Activated CD8-positive, alpha-beta T cell treated with anti-CD3 and anti-CD28 coated beads for 36 hours (primary cell): Measurements from ENCODE around the gene SUGT1. TPM values are rescaled to one million over a fixed set of nuclear protein-coding genes. Genes with fewer than 3 reads are reported as not detected.
"Not testable (repeated sequence)": the region's sequence is repeated elsewhere in the genome, so short reads cannot be mapped to it uniquely, and the experiment has no call there.

Experiments used
- ATAC-seq: fragments of 200-7000 bp; cut with Tn5 transposase; one replicate; pipeline ENCODE4 v1.10.0; 2021; ENCODE audit warnings: mild to moderate bottlenecking, moderate library complexity
- CTCF ChIA-PET: fragments of 350-600 bp; sonication (Branson Sonifier 250); formaldehyde crosslinking; loops from one replicate; lab custom pipeline; 2021; ENCODE audit warnings: antibody characterized with exemption; lab: Charles Lee
- POLR2A ChIA-PET: fragments of 350-600 bp; sonication (Branson Sonifier 250); formaldehyde crosslinking; loops from one replicate; lab custom pipeline; 2021; ENCODE audit warnings: antibody characterized with exemption; lab: Charles Lee
- DNase-seq: peaks from one replicate; pipeline ENCODE4 v3.0.0-alpha.2; 2020
- H3K27ac Mint-ChIP-seq: one replicate; pipeline ENCODE4 v1.8.0; 2021; ENCODE audit warnings: mild to moderate bottlenecking, mixed read lengths
- H3K27me3 Mint-ChIP-seq: one replicate; pipeline ENCODE4 v1.8.0; 2021; ENCODE audit warnings: mixed read lengths
- H3K36me3 Mint-ChIP-seq: one replicate; pipeline ENCODE4 v1.8.0; 2021; ENCODE audit warnings: low read depth, mixed read lengths
- H3K4me1 Mint-ChIP-seq: one replicate; pipeline ENCODE4 v1.8.0; 2021; ENCODE audit warnings: low read depth, mixed read lengths
- H3K4me3 Mint-ChIP-seq: one replicate; pipeline ENCODE4 v1.8.0; 2021; ENCODE audit warnings: mild to moderate bottlenecking, moderate library complexity, mixed read lengths
- H3K9me3 Mint-ChIP-seq: one replicate; pipeline ENCODE4 v1.8.0; 2021; ENCODE audit warnings: mixed read lengths
- CTCF ChIP-seq: fragments of 200-600 bp; IDR thresholded peaks from one replicate; pipeline ENCODE4 v1.8.0; 2022; ENCODE audit warnings: antibody characterized with exemption, mild to moderate bottlenecking
- intact Hi-C: fragments of 100-400 bp; cut with micrococcal nuclease; formaldehyde crosslinking; loops from one replicate; pipeline ENCODE4 v1.10.0; 2022
- total RNA-seq, 2 experiments: library from RNA; stranded (reverse); gene quantifications; one replicate each; pipeline ENCODE4 v1.2.3, GENCODE V29; 2021

The SUGT1 gene
- total RNA-seq, 2 experiments from 2014 or later: 52.0 to 52.5 TPM

- no peaks in the 10 kb centered on the region for H3K9me3 Mint-ChIP-seq
- intact Hi-C loops: loop anchor here (5.0 kb wide), 1 partner anchor 37 kb away; the partner anchor contains the start of gene SUGT1
- no peaks in the 10 kb centered on the region for H3K27me3 Mint-ChIP-seq
- H3K27ac Mint-ChIP-seq: no peak overlapping the region
- ChIA-PET POLR2A (interaction anchor here (3.4 kb wide), 1 partner anchor 37 kb away, joined by 23 read pairs; the partner anchor contains the start of gene SUGT1), CTCF (interaction anchor here (0.9 to 2.8 kb wide), 3 partner anchors 37 to 165 kb away, joined by 4 to 26 read pairs (median 8); partner anchors contain the start of genes SUGT1 and VPS36)
- H3K36me3 Mint-ChIP-seq: peaks cover 8% of the 10 kb centered on the region
- H3K4me3 Mint-ChIP-seq: peak overlapping the region; percentile 18
- ATAC-seq (no peak), DNase-seq (no peak)
- peaks cover 16% of the 10 kb centered on the region for H3K4me1 Mint-ChIP-seq
- TF ChIP-seq CTCF: no peak
Measured at GRCh38 chr13:52615134-52615801, 37.4 kb upstream of the SUGT1 start.

- POLR2A ChIA-PET: interaction anchor here (3.4 kb wide), 1 partner anchor 37 kb away, joined by 23 read pairs; the partner anchor contains the start of gene SUGT1
Measured at GRCh38 chr13:52615812-52616211, 36.8 kb upstream of the SUGT1 start.

GRCh38 chr13:52617070-52618060 is 35.3 kb upstream of the SUGT1 start:
- DNase-seq (peak; percentile 90), ATAC-seq (peak; percentile 96)
- ChIA-PET CTCF (interaction anchor here (0.8 to 2.8 kb wide), 4 partner anchors 35 to 167 kb away, joined by 3 to 26 read pairs (median 6); partner anchors contain the start of genes SUGT1 and VPS36), POLR2A (interaction anchor here (0.7 to 3.4 kb wide), 3 partner anchors 19 to 40 kb away, joined by 3 to 23 read pairs (median 3); partner anchors contain the start of gene SUGT1)
- Mint-ChIP-seq H3K36me3 (peaks cover 8% of the 10 kb centered on the region), H3K4me3 (peak overlapping the region; percentile 99), H3K27me3 (no peaks in the 10 kb centered on the region), H3K9me3 (no peaks in the 10 kb centered on the region), H3K27ac (peak overlapping the region; percentile 95), H3K4me1 (peaks cover 28% of the 10 kb centered on the region)
- intact Hi-C loops: loop anchor here (5.0 kb wide), 1 partner anchor 35 kb away; the partner anchor contains the start of gene SUGT1
- no peak for TF ChIP-seq CTCF

More at GRCh38 chr13:52615812-52616211, 36.8 kb upstream of the SUGT1 start:
- no peak for TF ChIP-seq CTCF
- H3K4me1 Mint-ChIP-seq: peaks cover 20% of the 10 kb centered on the region
- peaks cover 8% of the 10 kb centered on the region for H3K36me3 Mint-ChIP-seq
- H3K27me3 Mint-ChIP-seq: no peaks in the 10 kb centered on the region
- CTCF ChIA-PET: interaction anchor here (0.9 to 2.8 kb wide), 3 partner anchors 37 to 165 kb away, joined by 4 to 26 read pairs (median 8); partner anchors contain the start of genes SUGT1 and VPS36
- ATAC-seq (no peak), DNase-seq (peak; percentile 26)
- H3K9me3 Mint-ChIP-seq: no peaks in the 10 kb centered on the region
- H3K27ac Mint-ChIP-seq: peak overlapping the region; percentile 38
- intact Hi-C loops: loop anchor here (5.0 kb wide), 1 partner anchor 36 kb away; the partner anchor contains the start of gene SUGT1
- H3K4me3 Mint-ChIP-seq: peak overlapping the region; percentile 99

- DNase-seq, POLR2A ChIA-PET, H3K27me3 Mint-ChIP-seq, H3K9me3 Mint-ChIP-seq, H3K27ac Mint-ChIP-seq, ATAC-seq, H3K4me3 Mint-ChIP-seq, H3K4me1 Mint-ChIP-seq, intact Hi-C loops: not testable (repeated sequence)
- peaks cover 22% of the 10 kb centered on the region for H3K36me3 Mint-ChIP-seq
- CTCF ChIA-PET: interaction anchor here (1.0 kb wide), 1 partner anchor 180 kb away, joined by 3 read pairs; the partner anchor contains the start of gene VPS36
Measured at GRCh38 chr13:52631083-52631690, 21.4 kb upstream of the SUGT1 start.
